Tibial artery (tissue), 4 donors: Measurements from ENCODE around the gene KLHL25.

Experiments used
- DNase-seq, 2 donors: peaks; one replicate each; pipeline ENCODE4 v3.0.0-alpha.2; 2019
- H3K27ac ChIP-seq, 2 donors: fragments of 200-600 bp; sonication (generic) in 1 of 2; 1 replicate in 1 of 2; 2 replicates in 1 of 2; pipeline ENCODE4 v1.5.1; 2018 to 2019; ENCODE audit warnings: mild to moderate bottlenecking in 1 of 2
- H3K27me3 ChIP-seq, 2 donors: fragments of 200-600 bp; sonication (generic) in 1 of 2; one replicate each; pipeline versions ENCODE4 v1.5.1 to v1.6.0; 2016 to 2019
- H3K36me3 ChIP-seq, 3 donors: fragments of 200-600 bp; sonication (generic) in 2 of 3; one replicate each; pipeline ENCODE4 v1.5.1; 2016 to 2019; ENCODE audit warnings: mild to moderate bottlenecking in 2 of 3
- H3K4me1 ChIP-seq, 4 donors: fragments of 200-600 bp; sonication (generic) in 2 of 4; 1 replicate in 3 of 4; 2 replicates in 1 of 4; pipeline ENCODE4 v1.5.1; 2016 to 2019
- H3K4me3 ChIP-seq, 2 donors: fragments of 200-600 bp; sonication (generic) in 1 of 2; 1 replicate in 1 of 2; 2 replicates in 1 of 2; pipeline ENCODE4 v1.5.1; 2018 to 2019; ENCODE audit warnings: mild to moderate bottlenecking in 2 of 2
- H3K9me3 ChIP-seq, 3 donors: fragments of 200-600 bp; sonication (generic) in 1 of 3; one replicate each; pipeline ENCODE4 v1.5.1; 2016 to 2019
- CTCF ChIP-seq, 2 experiments: fragments of 200-600 bp in 1 of 2; fragments of 450-650 bp in 1 of 2; IDR thresholded peaks; one replicate each; pipeline ENCODE4 v1.5.1; 2017 to 2019; ENCODE audit warnings: antibody characterized with exemption in 2 of 2, mild to moderate bottlenecking in 1 of 2, moderate library complexity in 1 of 2
- intact Hi-C: fragments of 100-400 bp; cut with DNase I; formaldehyde crosslinking; loops from one replicate; pipeline ENCODE4 v1.15.0; 2023; ENCODE audit warnings: low total_unique reads

Gene KLHL25

GRCh38 chr15:85782064-85782463 is 12.7 kb downstream of the KLHL25 start:
- no peak for TF ChIP-seq CTCF (IDR thresholded peaks at IDR 0.05)
- Histone ChIP-seq H3K27ac (no peak overlapping the region), H3K36me3 (no peaks in the 10 kb centered on the region), H3K27me3 (no peaks in the 10 kb centered on the region), H3K4me3 (no peak overlapping the region), H3K9me3 (no peaks in the 10 kb centered on the region), H3K4me1 (peaks cover 8 to 20% (median 18%) of the 10 kb centered on the region in 4 donors)
- DNase-seq, result no peak
- intact Hi-C loops, result no loop called here

- Histone ChIP-seq H3K4me1 (peaks cover 8 to 12% (median 10%) of the 10 kb centered on the region in 4 donors), H3K27ac (no peak overlapping the region), H3K36me3 (no peaks in the 10 kb centered on the region), H3K27me3 (no peaks in the 10 kb centered on the region), H3K9me3 (no peaks in the 10 kb centered on the region), H3K4me3 (no peak overlapping the region)
- no peak for DNase-seq
- no peak for TF ChIP-seq CTCF (IDR thresholded peaks at IDR 0.05)
- intact Hi-C loops, result no loop called here
Measured at GRCh38 chr15:85781099-85781498, 13.6 kb downstream of the KLHL25 start.

- intact Hi-C loops, result no loop called here
- Histone ChIP-seq H3K27ac (no peak overlapping the region), H3K4me3 (no peak overlapping the region), H3K27me3 (no peaks in the 10 kb centered on the region), H3K4me1 (peaks cover 3 to 5% (median 3%) of the 10 kb centered on the region in 4 donors), H3K36me3 (no peaks in the 10 kb centered on the region), H3K9me3 (no peaks in the 10 kb centered on the region)
- no peak for TF ChIP-seq CTCF (IDR thresholded peaks at IDR 0.05)
- no peak for DNase-seq
Measured at GRCh38 chr15:85780225-85780985, 14.3 kb downstream of the KLHL25 start.

- intact Hi-C loops, result no loop called here
- Histone ChIP-seq H3K4me3 (no peak overlapping the region), H3K27me3 (no peaks in the 10 kb centered on the region), H3K4me1 (no peaks in the 10 kb centered on the region), H3K9me3 (no peaks in the 10 kb centered on the region), H3K36me3 (no peaks in the 10 kb centered on the region), H3K27ac (no peak overlapping the region)
- no peak for DNase-seq
- no peak for TF ChIP-seq CTCF (IDR thresholded peaks at IDR 0.05)
Measured at GRCh38 chr15:85779249-85779648, 15.5 kb downstream of the KLHL25 start.

- Histone ChIP-seq H3K36me3 (no peaks in the 10 kb centered on the region), H3K4me1 (no peaks in the 10 kb centered on the region), H3K4me3 (no peak overlapping the region), H3K27ac (no peak overlapping the region), H3K9me3 (no peaks in the 10 kb centered on the region), H3K27me3 (no peaks in the 10 kb centered on the region)
- intact Hi-C loops, result no loop called here
- DNase-seq, result no peak
- TF ChIP-seq CTCF (IDR thresholded peaks at IDR 0.05), result no peak
Measured at GRCh38 chr15:85778107-85778776, 16.5 kb downstream of the KLHL25 start.
